IMR-90 (cell line): Measurements from ENCODE around the gene D2HGDH. TPM values are rescaled to one million over a fixed set of nuclear protein-coding genes. Genes with fewer than 3 reads are reported as not detected.

Source experiments
- ATAC-seq: fragments of 200-7000 bp; cut with Tn5 transposase; 2 replicates; pipeline ENCODE4 v1.9.1; 2020; ENCODE audit warnings: low read depth, mild to moderate bottlenecking, moderate library complexity
- BruUV-seq: library from RNA; stranded (reverse); fragments of 400-500 nt; replicated peaks from 2 replicates; lab custom pipeline; 2021; lab: Mats Ljungman, UMichigan
- CTCF ChIA-PET: fragments of 300-600 bp; formaldehyde crosslinking; extraction: SDS; loops from one replicate; lab custom pipeline; 2021; ENCODE audit warnings: antibody characterized with exemption; lab: Yijun Ruan, JAX
- POLR2A ChIA-PET: fragments of 300-600 bp; sonication (Branson Sonifier 250); formaldehyde crosslinking; loops from one replicate; lab custom pipeline; 2022; ENCODE audit warnings: antibody characterized with exemption; ENCODE audit not compliant: unreplicated experiment; lab: Charles Lee
- DNase-seq: peaks from one replicate; pipeline ENCODE4 v3.0.0; 2013
- H2AFZ ChIP-seq: replicated peaks from 2 replicates; pipeline ENCODE3; 2013; ENCODE audit warnings: low read length, mild to moderate bottlenecking; ENCODE audit not compliant: poor library complexity
- H2AK5ac ChIP-seq: 2 replicates; pipeline ENCODE4 v1.6.1; 2013; ENCODE audit warnings: low read depth, low read length, inconsistent platforms
- H2AK9ac ChIP-seq: replicated peaks from 2 replicates; pipeline ENCODE3; 2013; ENCODE audit warnings: mild to moderate bottlenecking, low read depth, low read length, moderate library complexity; ENCODE audit not compliant: poor library complexity
- H2BK120ac ChIP-seq: 2 replicates; pipeline ENCODE4 v1.6.1; 2013; ENCODE audit warnings: low read depth, low read length, inconsistent platforms
- H2BK15ac ChIP-seq: 3 replicates; pipeline ENCODE4 v1.6.1; 2013; ENCODE audit warnings: low read depth, low read length, inconsistent platforms
- H2BK20ac ChIP-seq: 2 replicates; pipeline ENCODE4 v1.6.1; 2013; ENCODE audit warnings: low read depth, mild to moderate bottlenecking, inconsistent platforms, low read length, moderate library complexity
- H2BK5ac ChIP-seq: 2 replicates; pipeline ENCODE4 v1.6.1; 2013; ENCODE audit warnings: mild to moderate bottlenecking, low read depth, low read length, inconsistent platforms; ENCODE audit not compliant: poor library complexity, severe bottlenecking
- H3K14ac ChIP-seq: replicated peaks from 2 replicates; pipeline ENCODE4 v1.6.1; 2013; ENCODE audit warnings: low read depth, low read length, inconsistent platforms
- H3K18ac ChIP-seq: 2 replicates; pipeline ENCODE4 v1.6.1; 2013; ENCODE audit warnings: low read depth, low read length, control low read depth
- H3K23ac ChIP-seq: 2 replicates; pipeline ENCODE4 v1.6.1; 2013; ENCODE audit warnings: low read depth, low read length, inconsistent platforms
- H3K27ac ChIP-seq: 2 replicates; pipeline ENCODE4 v1.5.1; 2013; ENCODE audit warnings: mild to moderate bottlenecking, control low read depth, low read length; ENCODE audit not compliant: insufficient read depth
- H3K27me3 ChIP-seq: 2 replicates; pipeline ENCODE4 v1.6.1; 2013; ENCODE audit warnings: low read length; ENCODE audit not compliant: control insufficient read depth, insufficient read depth
- H3K36me3 ChIP-seq: 2 replicates; pipeline ENCODE4 v1.6.1; 2013; ENCODE audit warnings: low read length, mixed read lengths; ENCODE audit not compliant: control insufficient read depth, insufficient read depth
- H3K4ac ChIP-seq: 2 replicates; pipeline ENCODE4 v1.6.1; 2013; ENCODE audit warnings: low read depth, low read length, inconsistent platforms
- H3K4me1 ChIP-seq: 2 replicates; pipeline ENCODE4 v1.6.1; 2013; ENCODE audit warnings: low read length, mixed read lengths; ENCODE audit not compliant: control insufficient read depth, insufficient read depth
- H3K4me2 ChIP-seq: 2 replicates; pipeline ENCODE4 v1.6.1; 2013; ENCODE audit warnings: low read depth, mild to moderate bottlenecking, control low read depth, low read length, moderate library complexity
- H3K4me3 ChIP-seq: 2 replicates; pipeline ENCODE4 v1.5.1; 2013; ENCODE audit warnings: low read depth, mild to moderate bottlenecking, control low read depth, low read length, moderate library complexity; ENCODE audit not compliant: insufficient read depth
- H3K56ac ChIP-seq: 2 replicates; pipeline ENCODE4 v1.6.1; 2013; ENCODE audit warnings: low read length, inconsistent platforms; ENCODE audit not compliant: insufficient read depth; ENCODE audit errors: extremely low read depth
- H3K79me1 ChIP-seq, 2 experiments: 2 replicates each; pipeline ENCODE4 v1.6.1; 2013; ENCODE audit warnings: low read length in 2 of 2, inconsistent platforms in 1 of 2, low read depth in 1 of 2
- H3K9ac ChIP-seq: 2 replicates; pipeline ENCODE4 v1.6.1; 2013; ENCODE audit warnings: low read depth, low read length, control low read depth
- H3K9me1 ChIP-seq: 2 replicates; pipeline ENCODE4 v1.6.1; 2013; ENCODE audit warnings: low read length, inconsistent platforms; ENCODE audit not compliant: insufficient read depth
- H3K9me3 ChIP-seq: 2 replicates; pipeline ENCODE4 v1.6.1; 2013; ENCODE audit warnings: low read length; ENCODE audit not compliant: control insufficient read depth, insufficient read depth
- H4K20me1 ChIP-seq: 2 replicates; pipeline ENCODE4 v1.6.1; 2013; ENCODE audit warnings: low read length, inconsistent platforms; ENCODE audit not compliant: insufficient read depth
- H4K5ac ChIP-seq: 2 replicates; pipeline ENCODE4 v1.6.1; 2013; ENCODE audit warnings: mild to moderate bottlenecking, low read depth, low read length, control low read depth
- H4K8ac ChIP-seq, 2 experiments: 2 replicates each; pipeline ENCODE4 v1.6.1; 2013; ENCODE audit warnings: low read depth in 2 of 2, low read length in 2 of 2, control low read depth in 1 of 2, inconsistent platforms in 1 of 2
- H4K91ac ChIP-seq: 2 replicates; pipeline ENCODE4 v1.6.1; 2013; ENCODE audit warnings: low read depth, low read length, inconsistent platforms; ENCODE audit not compliant: insufficient read depth
- BHLHE40 ChIP-seq: fragments of 150-350 bp; IDR thresholded peaks from 2 replicates; pipeline ENCODE4 v1.6.1; 2016; ENCODE audit warnings: mild to moderate bottlenecking, low read depth, low read length
- CEBPB ChIP-seq: IDR thresholded peaks from 2 replicates; pipeline ENCODE4 v1.6.1; 2012; ENCODE audit warnings: low read depth, low read length, improper control_type of control experiment
- FOS ChIP-seq: fragments of 150-350 bp; IDR thresholded peaks from 2 replicates; pipeline ENCODE4 v1.6.1; 2016; ENCODE audit warnings: low read depth, low read length
- POLR2A ChIP-seq: IDR thresholded peaks from 2 replicates; pipeline ENCODE4 v1.6.1; 2012; ENCODE audit warnings: mild to moderate bottlenecking, low read depth, low read length
- WGBS, 2 experiments: methylation state at CpG; one replicate each; pipeline versions ENCODE4 v1.1.5 to v1.1.7; 2013; ENCODE audit warnings: missing lambda C conversion rate in 2 of 2; ENCODE audit not compliant: insufficient read length in 1 of 2; ENCODE audit errors: extremely low coverage in 2 of 2; 5-methylcytosine and 5-hydroxymethylcytosine counted together
- dilution Hi-C: fragments of 300-500 bp; cut with HindIII; formaldehyde crosslinking; loops from one replicate; pipeline ENCODE4 v1.14.3; 2018; ENCODE audit warnings: low sequenced_read_pairs; ENCODE audit not compliant: unreplicated experiment
- in situ Hi-C: fragments of 300-500 bp; cut with MboI; formaldehyde crosslinking; loops from 3 replicates; pipeline ENCODE4 v1.14.3; 2019; ENCODE audit warnings: low sequenced_read_pairs, inconsistent platforms, mixed read lengths
- intact Hi-C: fragments of 100-400 bp; cut with micrococcal nuclease; formaldehyde crosslinking; loops from 2 replicates; pipeline ENCODE4 v1.10.0; 2022
- polyA plus RNA-seq, 3 experiments: library from polyadenylated mRNA; depleted of rRNA; stranded (reverse); fragments of >200 nt; gene quantifications; 2 replicates each; pipeline ENCODE4 v1.2.3, GENCODE V29; 2012; ENCODE audit warnings: low replicate concordance in 1 of 3
- total RNA-seq: library from RNA; depleted of rRNA; stranded (reverse); fragments of >200 nt; gene quantifications from 2 replicates; pipeline ENCODE4 v1.2.3, GENCODE V29; 2012

Gene D2HGDH
- total and polyA plus RNA-seq, 2 of the 4 experiments (the other 2 are of a cell fraction): 6.3 to 22.1 TPM

DNA sequence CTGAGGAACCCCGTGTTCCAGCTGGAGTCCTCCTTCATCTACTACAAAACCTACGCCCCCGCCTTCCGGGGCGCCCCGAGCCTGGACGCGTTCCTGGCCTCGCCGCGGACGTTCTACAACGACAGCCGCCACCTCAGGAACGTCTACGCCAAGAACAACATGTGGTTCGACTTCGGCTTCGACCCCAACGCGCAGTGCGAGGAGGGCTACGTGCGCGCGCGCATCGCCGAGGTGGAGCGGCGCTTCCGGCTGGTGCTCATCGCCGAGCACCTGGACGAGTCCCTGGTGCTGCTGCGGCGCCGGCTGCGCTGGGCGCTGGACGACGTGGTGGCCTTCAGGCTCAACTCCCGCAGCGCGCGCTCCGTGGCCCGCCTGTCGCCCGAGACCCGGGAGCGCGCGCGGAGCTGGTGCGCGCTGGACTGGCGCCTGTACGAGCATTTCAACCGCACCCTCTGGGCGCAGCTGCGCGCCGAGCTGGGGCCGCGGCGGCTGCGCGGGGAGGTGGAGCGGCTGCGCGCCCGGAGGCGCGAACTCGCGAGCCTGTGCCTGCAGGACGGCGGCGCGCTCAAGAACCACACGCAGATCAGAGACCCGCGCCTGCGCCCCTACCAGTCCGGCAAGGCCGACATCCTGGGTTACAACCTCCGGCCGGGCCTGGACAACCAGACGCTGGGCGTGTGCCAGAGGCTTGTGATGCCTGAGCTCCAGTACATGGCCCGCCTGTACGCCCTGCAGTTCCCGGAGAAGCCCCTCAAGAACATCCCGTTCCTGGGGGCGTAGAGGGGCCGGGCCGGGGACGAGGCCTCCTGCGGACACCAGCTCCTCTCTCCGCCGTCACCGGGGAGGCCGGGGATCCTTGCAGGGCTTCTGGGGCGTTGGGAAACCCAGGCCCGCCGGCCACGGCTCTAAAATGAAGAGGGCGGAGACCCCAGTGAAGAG, 69.2 kb downstream of the D2HGDH start:
- H3K23ac ChIP-seq: no peak overlapping the region
- H3K4me1 ChIP-seq: peaks cover 6% of the 10 kb centered on the region; the same call in 1 of the 2 replicates
- H3K56ac ChIP-seq: no peak overlapping the region
- H2BK20ac ChIP-seq: no peak overlapping the region
- H2AK5ac ChIP-seq: no peak overlapping the region
- no peak overlapping the region for H3K18ac ChIP-seq
- no peak overlapping the region for H3K27ac ChIP-seq
- no peak overlapping the region for H4K8ac ChIP-seq
- peak overlapping the region; percentile 75 for H2AFZ ChIP-seq
- in situ Hi-C loops (no loop called here), intact Hi-C loops (no loop called here), dilution Hi-C loops (no loop called here)
- peak overlapping the region; percentile 44 for H3K4me3 ChIP-seq
- H3K14ac ChIP-seq: no peak overlapping the region
- H2BK15ac ChIP-seq: no peak overlapping the region
- H3K9me1 ChIP-seq: no peaks in the 10 kb centered on the region; the same call in 1 of the 2 replicates
- H2BK5ac ChIP-seq: no peak overlapping the region
- WGBS, 2 experiments: 3% methylated on average over 74 of the region's 109 CpGs; no CpG with 5 or more reads in 1 of the 2 experiments
- H4K5ac ChIP-seq: no peak overlapping the region
- peak; percentile 84 for ATAC-seq
- H2BK120ac ChIP-seq: no peak overlapping the region
- peak overlapping the region; percentile 65 for H3K4me2 ChIP-seq
- no peaks in the 10 kb centered on the region for H3K36me3 ChIP-seq
- no peaks in the 10 kb centered on the region for H3K79me1 ChIP-seq
- H4K20me1 ChIP-seq: no peaks in the 10 kb centered on the region
- CTCF ChIA-PET: no interaction called here
- no peaks in the 10 kb centered on the region for H3K9me3 ChIP-seq
- H3K27me3 ChIP-seq: peaks cover 28% of the 10 kb centered on the region
- peak; percentile 31 for DNase-seq
- no TSS peak for BruUV-seq
- no peak overlapping the region for H4K91ac ChIP-seq
- TF ChIP-seq POLR2A (no peak), FOS (no peak), CEBPB (no peak), BHLHE40 (no peak)
- H3K9ac ChIP-seq: no peak overlapping the region
- no peak overlapping the region for H3K4ac ChIP-seq
- H2AK9ac ChIP-seq: no peak overlapping the region
- POLR2A ChIA-PET: no interaction called here
